HG02571 (cell line): Measurements from ENCODE around the gene FHDC1.

Experiments
- ATAC-seq: cut with Tn5 transposase; IDR thresholded peaks from one replicate; pipeline ENCODE4 v1.9.1; 2021; ENCODE audit warnings: mild to moderate bottlenecking, moderate library complexity; ENCODE audit not compliant: unreplicated experiment

Gene FHDC1

GRCh38 chr4:152956650-152957436 is 20.7 kb downstream of the FHDC1 start:
- no peak for ATAC-seq

DNA sequence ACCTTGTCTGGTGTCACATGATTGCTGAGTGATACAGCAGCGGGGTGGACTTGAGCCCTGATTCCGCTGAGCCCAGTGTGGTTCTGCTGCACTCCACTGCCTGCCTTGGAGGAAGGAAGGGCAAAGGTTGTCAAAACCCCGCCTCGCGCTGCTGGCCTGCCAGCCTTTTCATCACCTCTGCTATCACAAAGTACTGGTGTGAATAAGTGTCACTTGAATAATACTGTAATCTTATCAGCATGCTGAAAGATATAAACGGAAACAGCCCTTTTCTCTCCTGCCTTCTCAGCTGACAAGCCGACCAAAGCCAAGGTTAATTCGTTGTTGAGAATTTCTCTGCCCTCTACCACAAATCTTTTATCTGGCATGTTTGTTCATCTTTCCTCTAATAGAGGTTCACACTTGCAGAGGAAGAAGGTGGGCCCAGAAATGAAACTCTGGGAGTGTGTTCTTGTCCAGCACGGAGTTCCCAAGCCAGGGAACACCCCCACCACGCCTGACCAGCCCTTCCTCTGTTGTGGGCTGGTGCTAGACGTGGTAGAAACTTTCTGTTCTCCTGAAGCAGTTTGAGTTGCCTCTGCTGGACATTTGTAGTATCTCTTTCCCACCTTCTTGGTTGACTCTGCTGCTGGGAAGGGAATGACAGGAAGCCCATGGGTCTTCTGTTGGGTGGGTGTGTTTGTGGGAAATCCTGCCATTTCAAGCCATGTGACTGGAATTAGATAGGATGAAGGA is 21.5 kb downstream of the FHDC1 start:
- ATAC-seq: no peak

- no peak for ATAC-seq
These were observed 23.0 kb downstream of the FHDC1 start for GRCh38 chr4:152959080-152959479.

DNA sequence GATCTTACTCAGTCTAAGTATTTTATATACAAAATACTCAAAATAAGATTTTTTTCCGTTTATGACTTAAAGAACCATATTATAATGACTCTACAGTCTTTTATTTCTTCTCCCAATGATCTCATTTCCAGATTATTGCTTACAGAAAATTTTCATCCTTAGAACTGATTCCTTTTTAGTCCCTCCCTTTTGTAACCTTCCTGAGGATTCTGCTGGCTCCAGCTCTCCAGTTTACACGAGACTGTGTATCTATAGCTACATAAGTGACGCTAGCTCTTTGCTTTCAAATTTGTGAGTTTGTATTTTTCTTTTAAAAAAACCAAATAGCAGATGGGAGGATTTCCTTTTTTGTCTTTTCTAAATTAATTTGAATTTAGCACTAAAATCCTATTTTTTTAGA is 24.0 kb downstream of the FHDC1 start:
- no peak for ATAC-seq

GRCh38 chr4:152961014-152961772 is 25.1 kb downstream of the FHDC1 start:
- ATAC-seq: no peak

DNA sequence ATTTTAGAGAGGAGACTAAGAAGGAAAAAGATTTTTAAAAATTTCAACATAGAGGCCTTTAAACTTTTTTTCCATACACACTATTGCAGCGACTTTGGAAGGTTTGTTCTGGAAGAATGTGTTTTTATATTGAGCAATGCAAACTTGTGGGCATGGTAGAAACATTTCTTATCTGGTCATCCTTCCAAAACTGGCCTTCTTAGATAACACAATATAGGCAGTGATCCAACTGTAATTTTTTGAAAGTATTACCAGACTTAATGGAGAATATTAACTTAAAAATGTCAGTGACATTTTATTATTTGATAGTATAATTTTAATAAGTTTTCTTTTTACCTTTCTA is 25.6 kb downstream of the FHDC1 start:
- no peak for ATAC-seq

DNA sequence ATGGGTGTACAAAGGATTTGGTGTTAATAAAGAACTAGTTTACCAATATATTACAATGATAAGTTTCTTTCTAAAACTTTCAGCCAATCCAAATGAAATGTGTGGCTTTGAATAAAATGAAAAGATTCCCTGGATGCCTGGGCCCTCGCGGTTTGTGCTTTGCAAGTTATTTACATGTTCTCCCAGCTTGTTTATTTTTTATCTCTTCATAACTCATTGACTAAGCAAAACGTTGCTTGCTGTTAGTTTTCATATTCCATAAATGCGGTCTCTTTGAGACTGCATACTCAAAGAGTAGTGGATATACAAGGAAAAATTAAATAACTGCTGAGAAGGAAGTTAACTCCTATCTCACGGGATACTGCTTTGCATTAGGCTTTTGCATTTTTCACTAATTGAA is 26.0 kb downstream of the FHDC1 start:
- no peak for ATAC-seq

GRCh38 chr4:152964335-152964734 is 28.2 kb downstream of the FHDC1 start:
- ATAC-seq: no peak

DNA sequence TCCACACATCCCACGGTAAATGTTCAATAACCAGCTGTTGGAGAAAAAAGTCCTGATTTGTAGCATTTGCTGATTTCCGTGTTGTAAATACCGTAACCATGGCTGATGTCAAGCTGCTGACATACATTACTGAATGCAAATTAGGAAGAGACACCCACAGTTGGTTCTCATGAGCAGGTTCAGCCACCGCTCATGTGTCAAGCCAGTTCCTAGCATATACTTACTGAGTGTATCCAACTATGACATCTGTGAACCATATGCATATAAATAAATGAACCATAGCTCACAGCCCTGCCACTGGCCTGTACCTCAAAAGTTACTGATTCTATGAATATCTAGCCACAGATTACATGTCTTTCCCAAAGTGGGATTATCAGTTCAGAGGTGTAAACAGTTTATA is 29.5 kb downstream of the FHDC1 start:
- no peak for ATAC-seq

- no peak for ATAC-seq
These were observed 31.8 kb downstream of the FHDC1 start for GRCh38 chr4:152967907-152968306.

- no peak for ATAC-seq
These were observed 32.8 kb downstream of the FHDC1 start for GRCh38 chr4:152968806-152969394.

DNA sequence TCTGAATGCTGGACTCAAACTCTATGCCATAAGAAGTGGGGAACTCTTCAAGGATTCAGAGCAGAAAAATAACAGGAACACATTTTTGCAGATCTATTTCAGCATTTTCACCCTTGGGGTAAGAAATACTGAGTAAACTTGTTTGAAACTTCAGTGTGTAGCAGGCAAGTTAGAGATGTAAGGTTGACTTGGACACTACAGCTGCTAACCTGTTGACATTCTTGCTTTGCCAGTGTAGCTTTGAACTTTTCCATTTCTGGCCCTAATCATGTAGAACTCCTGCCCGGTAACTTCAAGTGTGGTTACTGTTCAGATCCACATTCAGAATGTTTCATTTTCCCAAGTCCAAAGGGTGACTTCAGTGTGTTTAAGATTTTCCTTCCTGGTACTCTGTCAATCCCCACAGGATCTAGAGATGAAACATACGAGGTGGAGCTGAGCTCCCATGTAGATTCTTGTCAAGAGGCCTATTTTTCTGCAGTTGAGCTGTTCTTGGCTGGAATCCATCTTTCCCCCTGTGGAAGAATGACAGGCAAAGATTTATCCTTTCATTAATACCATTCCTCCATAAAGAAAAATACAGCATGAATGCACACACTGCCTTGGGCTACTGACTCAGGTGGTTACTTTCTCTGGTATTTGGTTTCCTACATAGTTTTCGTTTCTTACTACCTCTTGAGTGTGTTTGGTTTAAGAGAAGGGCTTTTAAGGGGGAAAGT is 34.1 kb downstream of the FHDC1 start:
- no peak for ATAC-seq

GRCh38 chr4:152971053-152971452 is 34.9 kb downstream of the FHDC1 start:
- ATAC-seq: no peak

DNA sequence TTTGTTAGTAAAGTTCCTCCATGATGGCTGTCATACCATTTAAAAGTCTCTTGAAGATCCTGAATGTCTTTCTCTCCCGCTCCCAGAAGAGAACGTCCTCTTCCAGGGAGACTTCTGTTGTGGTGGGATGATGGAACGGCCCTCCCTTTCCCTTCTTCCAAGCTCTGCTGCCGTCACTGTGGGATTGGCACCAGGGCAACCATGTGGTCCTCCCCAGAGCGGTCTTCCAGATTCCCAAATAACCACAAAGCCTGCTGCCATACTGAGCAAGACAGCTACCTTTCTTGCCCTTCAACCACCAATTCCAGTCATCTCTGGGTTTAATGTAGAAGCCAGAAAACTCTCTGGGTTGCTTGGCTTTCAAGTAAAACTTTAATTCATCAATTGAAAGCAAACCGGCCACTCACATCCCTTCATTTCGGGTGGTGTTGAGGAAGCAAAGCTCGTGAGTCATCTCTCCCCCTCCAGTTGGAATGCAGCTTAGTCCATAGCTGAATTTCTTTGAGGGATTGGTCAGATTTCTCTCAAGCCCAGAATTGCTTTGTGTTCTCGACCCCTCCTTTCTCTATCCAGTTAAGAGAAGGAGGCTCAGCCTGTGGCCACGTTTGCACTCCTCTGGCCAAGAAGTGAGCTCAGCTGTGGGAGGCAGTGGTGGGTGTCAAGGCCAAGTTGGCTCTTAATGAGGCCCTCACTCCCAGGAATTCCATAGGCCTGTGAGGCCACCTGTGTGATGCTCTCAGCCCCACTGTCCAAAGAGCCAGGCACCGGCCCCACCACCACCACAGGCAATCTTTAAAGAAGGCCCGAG is 36.9 kb downstream of the FHDC1 start:
- no peak for ATAC-seq

GRCh38 chr4:152973629-152974467 is 37.7 kb downstream of the FHDC1 start:
- no peak for ATAC-seq

- ATAC-seq: no peak
These were observed 38.6 kb downstream of the FHDC1 start for GRCh38 chr4:152974468-152975379.

DNA sequence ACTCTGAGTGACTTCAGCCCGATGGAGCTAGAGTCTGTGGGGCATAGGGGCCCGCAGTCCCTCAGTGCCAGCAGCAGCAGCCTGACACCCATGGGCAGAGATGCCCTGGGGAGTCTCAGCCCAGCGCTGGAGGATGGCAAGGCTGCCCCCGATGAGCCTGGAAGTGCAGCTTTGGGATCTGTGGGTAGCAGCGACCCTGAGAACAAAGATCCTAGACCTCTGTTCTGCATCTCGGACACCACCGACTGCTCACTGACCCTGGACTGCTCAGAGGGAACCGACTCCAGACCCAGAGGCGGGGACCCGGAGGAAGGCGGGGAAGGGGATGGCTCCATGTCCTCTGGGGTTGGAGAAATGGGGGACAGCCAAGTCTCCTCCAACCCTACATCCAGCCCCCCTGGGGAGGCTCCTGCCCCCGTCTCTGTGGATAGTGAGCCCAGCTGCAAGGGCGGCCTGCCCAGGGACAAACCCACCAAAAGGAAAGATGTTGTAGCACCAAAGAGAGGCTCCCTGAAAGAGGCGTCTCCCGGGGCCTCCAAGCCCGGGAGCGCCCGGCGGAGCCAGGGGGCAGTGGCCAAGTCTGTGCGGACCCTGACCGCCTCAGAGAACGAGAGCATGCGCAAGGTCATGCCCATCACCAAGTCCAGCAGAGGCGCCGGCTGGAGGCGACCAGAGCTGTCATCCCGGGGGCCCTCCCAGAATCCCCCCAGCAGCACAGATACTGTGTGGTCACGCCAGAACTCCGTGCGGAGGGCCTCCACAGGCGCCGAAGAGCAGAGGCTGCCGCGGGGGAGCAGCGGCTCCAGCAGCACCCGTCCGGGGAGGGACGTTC is 39.5 kb downstream of the FHDC1 start:
- no peak for ATAC-seq
